Measurements from ENCODE around the gene BCAR1. TPM values are rescaled to one million over a fixed set of nuclear protein-coding genes. Genes with fewer than 3 reads are reported as not detected.

BCAR1 gene
- total RNA-seq, 8 experiments from 2014 or later: 14.5 to 38.4 (median 22.2) TPM

- 10 to 94% (median 80%) methylated on average over 1 to 9 of the region's 14 CpGs for WGBS, 10 experiments
- in situ Hi-C loops (cut with MboI; ENCODE audit: low pct_unique_long_range_greater_than_20kb in 2 of 9, low sequenced_read_pairs in 9 of 9, unreplicated experiment in 9 of 9): loop anchor here in 1 of 9 experiments (25.0 kb wide), 1 partner anchor 1965 kb away; no protein-coding TSS in a partner anchor
- no peak overlapping the region for H3K27ac ChIP-seq
- no peaks in the 10 kb centered on the region for H3K4me1 ChIP-seq (replicated peaks in 1 of 2)
- no peak overlapping the region for H3K4me3 ChIP-seq
- ATAC-seq (replicated peaks in 6 of 8): peak in 1 of 8 experiments; percentile 40
These were observed 53.8 kb downstream of the BCAR1 start for GRCh38 chr16:75197522-75198134.

GRCh38 chr16:75196836-75197235 lies 54.6 kb downstream of the BCAR1 start:
- WGBS, 10 experiments: 63 to 100% (median 93%) methylated on average over 1 to 6 of the region's 9 CpGs; no CpG with 5 or more reads in 5 of the 10 experiments
- in situ Hi-C loops (cut with MboI; ENCODE audit: low pct_unique_long_range_greater_than_20kb in 2 of 9, low sequenced_read_pairs in 9 of 9, unreplicated experiment in 9 of 9): loop anchor here in 1 of 9 experiments (25.0 kb wide), 1 partner anchor 1965 kb away; no protein-coding TSS in a partner anchor
- Histone ChIP-seq H3K4me1 (replicated peaks in 1 of 2) (no peaks in the 10 kb centered on the region), H3K27ac (no peak overlapping the region), H3K4me3 (no peak overlapping the region)
- no peak for ATAC-seq (replicated peaks in 6 of 8)

GRCh38 chr16:75195811-75196790 lies 55.3 kb downstream of the BCAR1 start:
- WGBS, 10 experiments: 53 to 95% (median 81%) methylated on average over 4 to 13 of the region's 24 CpGs; no CpG with 5 or more reads in 1 of the 10 experiments
- Histone ChIP-seq H3K27ac (no peak overlapping the region), H3K4me3 (no peak overlapping the region), H3K4me1 (replicated peaks in 1 of 2) (no peaks in the 10 kb centered on the region)
- in situ Hi-C loops (cut with MboI; ENCODE audit: low pct_unique_long_range_greater_than_20kb in 2 of 9, low sequenced_read_pairs in 9 of 9, unreplicated experiment in 9 of 9): loop anchor here in 1 of 9 experiments (25.0 kb wide), 1 partner anchor 1966 kb away; no protein-coding TSS in a partner anchor
- ATAC-seq (replicated peaks in 6 of 8): no peak

GRCh38 chr16:75193730-75194444 lies 57.5 kb downstream of the BCAR1 start:
- WGBS, 10 experiments: 0 to 92% (median 64%) methylated on average over 1 to 9 of the region's 10 CpGs; no CpG with 5 or more reads in 2 of the 10 experiments
- ATAC-seq (replicated peaks in 6 of 8): no peak
- no peaks in the 10 kb centered on the region for H3K4me1 ChIP-seq (replicated peaks in 1 of 2)

GRCh38 chr16:75193265-75193650 lies 58.2 kb downstream of the BCAR1 start:
- H3K4me3 ChIP-seq: no peak overlapping the region
- ATAC-seq (replicated peaks in 6 of 8): no peak
- 60 to 100% (median 85%) methylated on average over 1 to 4 of the region's 4 CpGs; no CpG with 5 or more reads in 2 of the 10 experiments for WGBS, 10 experiments
- no peaks in the 10 kb centered on the region for H3K4me1 ChIP-seq (replicated peaks in 1 of 2)
- in situ Hi-C loops (cut with MboI; ENCODE audit: low pct_unique_long_range_greater_than_20kb in 2 of 9, low sequenced_read_pairs in 9 of 9, unreplicated experiment in 9 of 9): loop anchor here in 1 of 9 experiments (25.0 kb wide), 1 partner anchor 1969 kb away; no protein-coding TSS in a partner anchor
- no peak overlapping the region for H3K27ac ChIP-seq

More at GRCh38 chr16:75193730-75194444, 57.5 kb downstream of the BCAR1 start:
- in situ Hi-C loops (cut with MboI; ENCODE audit: low pct_unique_long_range_greater_than_20kb in 2 of 9, low sequenced_read_pairs in 9 of 9, unreplicated experiment in 9 of 9): loop anchor here in 1 of 9 experiments (25.0 kb wide), 1 partner anchor 1968 kb away; no protein-coding TSS in a partner anchor
- H3K27ac ChIP-seq: no peak overlapping the region
- no peak overlapping the region for H3K4me3 ChIP-seq

- Histone ChIP-seq H3K4me1 (replicated peaks in 1 of 2) (no peaks in the 10 kb centered on the region), H3K4me3 (no peak overlapping the region), H3K27ac (no peak overlapping the region)
- 86 to 100% (median 92%) methylated on average over 1 to 20 of the region's 21 CpGs; no CpG with 5 or more reads in 2 of the 10 experiments for WGBS, 10 experiments
- in situ Hi-C loops (cut with MboI; ENCODE audit: low pct_unique_long_range_greater_than_20kb in 2 of 9, low sequenced_read_pairs in 9 of 9, unreplicated experiment in 9 of 9): loop anchor here in 1 of 9 experiments (25.0 kb wide), 1 partner anchor 1970 kb away; no protein-coding TSS in a partner anchor
- no peak for ATAC-seq (replicated peaks in 6 of 8)
These were observed 58.7 kb downstream of the BCAR1 start for GRCh38 chr16:75192606-75193264.

GRCh38 chr16:75189638-75190245 lies 61.7 kb downstream of the BCAR1 start:
- peak in 1 of 8 experiments; percentile 18 for ATAC-seq (replicated peaks in 6 of 8)
- Histone ChIP-seq H3K27ac (no peak overlapping the region), H3K4me1 (replicated peaks in 1 of 2) (no peaks in the 10 kb centered on the region), H3K4me3 (no peak overlapping the region)
- WGBS, 10 experiments: 56 to 83% (median 60%) methylated on average over 3 to 6 of the region's 8 CpGs; no CpG with 5 or more reads in 7 of the 10 experiments
- in situ Hi-C loops (cut with MboI; ENCODE audit: low pct_unique_long_range_greater_than_20kb in 2 of 9, low sequenced_read_pairs in 9 of 9, unreplicated experiment in 9 of 9): loop anchor here in 1 of 9 experiments (25.0 kb wide), 1 partner anchor 1973 kb away; no protein-coding TSS in a partner anchor

GRCh38 chr16:75188832-75189477 lies 62.5 kb downstream of the BCAR1 start:
- Histone ChIP-seq H3K4me1 (replicated peaks in 1 of 2) (no peaks in the 10 kb centered on the region), H3K4me3 (no peak overlapping the region), H3K27ac (no peak overlapping the region)
- no peak for ATAC-seq (replicated peaks in 6 of 8)
- 68 to 91% (median 82%) methylated on average over 1 to 10 of the region's 14 CpGs; no CpG with 5 or more reads in 4 of the 10 experiments for WGBS, 10 experiments
- in situ Hi-C loops (cut with MboI; ENCODE audit: low pct_unique_long_range_greater_than_20kb in 2 of 9, low sequenced_read_pairs in 9 of 9, unreplicated experiment in 9 of 9): loop anchor here in 1 of 9 experiments (25.0 kb wide), 1 partner anchor 1973 kb away; no protein-coding TSS in a partner anchor

GRCh38 chr16:75181630-75182029 lies 69.8 kb downstream of the BCAR1 start:
- Histone ChIP-seq H3K4me1 (replicated peaks in 1 of 2) (no peaks in the 10 kb centered on the region), H3K27ac (no peak overlapping the region), H3K4me3 (no peak overlapping the region)
- ATAC-seq (replicated peaks in 6 of 8): no peak
- in situ Hi-C loops (cut with MboI; ENCODE audit: low pct_unique_long_range_greater_than_20kb in 2 of 9, low sequenced_read_pairs in 9 of 9, unreplicated experiment in 9 of 9): loop anchor here in 1 of 9 experiments (25.0 kb wide), 1 partner anchor 1981 kb away; no protein-coding TSS in a partner anchor
- 0 to 71% (median 32%) methylated on average over 1 to 3 of the region's 3 CpGs for WGBS, 10 experiments

- no peak for ATAC-seq (replicated peaks in 6 of 8)
- WGBS, 10 experiments: 51 to 100% (median 88%) methylated on average over 1 to 6 of the region's 6 CpGs
- in situ Hi-C loops (cut with MboI; ENCODE audit: low pct_unique_long_range_greater_than_20kb in 2 of 9, low sequenced_read_pairs in 9 of 9, unreplicated experiment in 9 of 9): loop anchor here in 1 of 9 experiments (25.0 kb wide), 1 partner anchor 1983 kb away; no protein-coding TSS in a partner anchor
- Histone ChIP-seq H3K4me1 (replicated peaks in 1 of 2) (no peaks in the 10 kb centered on the region), H3K27ac (no peak overlapping the region), H3K4me3 (no peak overlapping the region)
These were observed 72.2 kb downstream of the BCAR1 start for GRCh38 chr16:75179208-75179607.

Data from motor neuron (in vitro differentiated cells).